GM10248 (cell line): ENCODE measurements around the gene TMEM107.

Source experiments
- CTCF ChIA-PET: fragments of 300-600 bp; sonication (Branson Sonifier 250); formaldehyde crosslinking; extraction: SDS; loops from one replicate; lab custom pipeline; 2021; ENCODE audit warnings: antibody characterized with exemption; lab: Yijun Ruan, JAX
- POLR2A ChIA-PET: fragments of 350-650 bp; sonication (Branson Sonifier 250); formaldehyde crosslinking; extraction: SDS; loops from one replicate; lab custom pipeline; 2020; ENCODE audit warnings: antibody characterized with exemption; lab: Yijun Ruan, JAX
- DNase-seq: peaks from one replicate; pipeline ENCODE4 v3.0.0; 2012; ENCODE audit errors: extremely low spot score
- CTCF ChIP-seq: IDR thresholded peaks from 2 replicates; pipeline ENCODE4 v1.5.1; 2012; ENCODE audit warnings: mild to moderate bottlenecking, low read depth; ENCODE audit errors: extremely low read depth, missing control alignments, control extremely low read depth

TMEM107 gene

GRCh38 chr17:8159459-8160223 is 16.5 kb downstream of the TMEM107 start:
- CTCF ChIA-PET, result interaction anchor here (0.7 to 3.7 kb wide), 15 partner anchors 9 to 66 kb away, joined by 3 to 13 read pairs (median 5); partner anchors contain the start of genes BORCS6, HES7 and TMEM107
- no peak for DNase-seq
- TF ChIP-seq CTCF, result no peak
- POLR2A ChIA-PET, result interaction anchor here (1.5 to 1.9 kb wide), 2 partner anchors 14 to 16 kb away, joined by 4 to 6 read pairs; no protein-coding TSS in a partner anchor

- ChIA-PET CTCF (interaction anchor here (0.7 to 3.7 kb wide), 23 partner anchors 9 to 85 kb away, joined by 3 to 20 read pairs (median 5); partner anchors contain the start of genes ALOXE3, BORCS6, HES7 and TMEM107), POLR2A (interaction anchor here (0.7 to 1.5 kb wide), 4 partner anchors 14 to 35 kb away, joined by 3 to 10 read pairs (median 4); partner anchors contain the start of genes BORCS6 and HES7)
- TF ChIP-seq CTCF, result no peak
- no peak for DNase-seq
These were observed 17.2 kb downstream of the TMEM107 start for GRCh38 chr17:8159032-8159400.

GRCh38 chr17:8158267-8159031 is 17.7 kb downstream of the TMEM107 start:
- peak; percentile 86 for TF ChIP-seq CTCF
- ChIA-PET CTCF (interaction anchor here (0.5 to 3.7 kb wide), 27 partner anchors 9 to 180 kb away, joined by 3 to 20 read pairs (median 5); partner anchors contain the start of genes ALOXE3, BORCS6, HES7 and TMEM107), POLR2A (interaction anchor here (0.6 to 1.5 kb wide), 7 partner anchors 11 to 130 kb away, joined by 3 to 10 read pairs (median 4); partner anchors contain the start of genes BORCS6, HES7 and RANGRF)
- peak; percentile 83 for DNase-seq

- POLR2A ChIA-PET, result interaction anchor here (0.6 to 4.1 kb wide), 7 partner anchors 11 to 139 kb away, joined by 3 to 37 read pairs (median 4); partner anchors contain the start of genes SLC25A35 and TMEM107
- peak; percentile 96 for DNase-seq
- TF ChIP-seq CTCF, result no peak
- CTCF ChIA-PET, result interaction anchor here (0.7 to 4.4 kb wide), 11 partner anchors 11 to 62 kb away, joined by 3 to 46 read pairs (median 6); partner anchors contain the start of genes ALOXE3, BORCS6 and TMEM107
These were observed 19.8 kb downstream of the TMEM107 start for GRCh38 chr17:8156246-8156992.

GRCh38 chr17:8155996-8156245 is 20.3 kb downstream of the TMEM107 start:
- ChIA-PET CTCF (interaction anchor here (0.6 to 4.4 kb wide), 9 partner anchors 12 to 62 kb away, joined by 3 to 46 read pairs (median 5); partner anchors contain the start of gene ALOXE3), POLR2A (interaction anchor here (1.8 to 4.1 kb wide), 3 partner anchors 11 to 17 kb away, joined by 17 to 37 read pairs (median 28); no protein-coding TSS in a partner anchor)
- TF ChIP-seq CTCF, result no peak
- DNase-seq, result no peak
